HG02642 (cell line): Measurements from ENCODE around the gene CATSPER1.

Experiments used
- ATAC-seq: cut with Tn5 transposase; IDR thresholded peaks from one replicate; pipeline ENCODE4 v1.9.1; 2021; ENCODE audit warnings: mild to moderate bottlenecking; ENCODE audit not compliant: unreplicated experiment, poor library complexity

The CATSPER1 gene

DNA sequence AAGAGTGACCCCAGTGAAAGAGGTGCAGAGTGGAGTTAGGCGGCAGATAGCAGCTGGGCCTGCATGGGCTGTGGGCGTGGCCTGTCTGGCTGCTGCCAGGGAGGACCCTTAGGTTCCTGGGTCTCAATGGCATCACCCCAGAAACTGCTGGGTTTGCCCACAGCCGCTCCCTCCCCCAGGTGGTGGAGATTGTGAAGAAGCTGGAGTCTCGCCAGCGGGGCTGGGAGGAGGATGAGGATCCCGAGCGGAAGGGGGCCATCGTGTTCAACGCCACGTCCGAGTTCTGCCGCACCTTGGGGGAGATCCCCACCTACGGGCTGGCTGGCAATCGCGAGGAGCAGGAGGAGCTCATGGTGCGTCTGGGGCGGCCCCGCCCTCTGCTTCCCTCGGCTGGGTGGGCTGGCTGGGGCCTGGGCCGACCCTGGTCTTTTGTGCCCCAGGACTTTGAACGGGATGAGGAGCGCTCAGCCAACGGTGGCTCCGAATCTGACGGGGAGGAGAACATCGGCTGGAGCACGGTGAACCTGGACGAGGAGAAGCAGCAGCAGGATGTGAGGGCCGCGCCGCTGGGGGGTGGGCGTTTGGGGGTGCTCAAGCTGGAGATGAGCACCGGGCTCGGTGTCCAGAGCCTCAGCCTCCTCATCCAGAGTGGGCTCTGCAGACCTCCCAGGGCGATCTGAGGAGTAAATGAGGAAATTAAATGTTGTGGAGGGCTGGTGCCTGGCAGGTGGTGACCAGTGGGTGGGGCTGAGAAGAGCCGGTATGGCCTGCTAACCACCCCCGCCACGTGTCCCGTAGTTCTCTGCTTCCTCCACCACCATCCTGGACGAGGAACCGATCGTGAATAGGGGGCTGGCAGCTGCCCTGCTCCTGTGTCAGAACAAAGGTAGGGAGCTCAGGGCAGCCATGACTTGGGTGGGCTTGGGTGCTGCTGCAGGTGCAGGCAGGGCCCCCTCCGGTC, 49.8 kb downstream of the CATSPER1 start:
- no peak for ATAC-seq

DNA sequence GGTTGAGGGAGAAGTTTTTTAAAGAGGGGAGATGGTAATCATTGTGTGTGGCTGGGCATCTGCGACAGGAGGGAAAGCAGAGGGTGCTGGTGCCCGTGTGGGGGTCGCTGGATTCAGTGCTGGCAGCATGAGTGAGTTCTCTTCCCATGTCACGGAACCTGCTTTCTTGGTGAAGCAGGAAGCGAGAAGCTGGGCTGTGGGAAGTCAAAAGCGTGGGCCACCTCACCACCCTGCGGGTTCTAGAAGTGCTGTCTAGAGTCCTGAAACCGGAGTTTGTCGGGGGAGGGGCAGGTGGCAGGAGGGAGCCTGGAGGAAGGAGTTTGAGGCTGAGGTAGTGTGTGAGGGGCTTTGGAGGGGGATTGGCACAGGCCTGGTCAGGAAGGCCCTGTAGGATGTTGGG, 50.5 kb downstream of the CATSPER1 start:
- no peak for ATAC-seq

DNA sequence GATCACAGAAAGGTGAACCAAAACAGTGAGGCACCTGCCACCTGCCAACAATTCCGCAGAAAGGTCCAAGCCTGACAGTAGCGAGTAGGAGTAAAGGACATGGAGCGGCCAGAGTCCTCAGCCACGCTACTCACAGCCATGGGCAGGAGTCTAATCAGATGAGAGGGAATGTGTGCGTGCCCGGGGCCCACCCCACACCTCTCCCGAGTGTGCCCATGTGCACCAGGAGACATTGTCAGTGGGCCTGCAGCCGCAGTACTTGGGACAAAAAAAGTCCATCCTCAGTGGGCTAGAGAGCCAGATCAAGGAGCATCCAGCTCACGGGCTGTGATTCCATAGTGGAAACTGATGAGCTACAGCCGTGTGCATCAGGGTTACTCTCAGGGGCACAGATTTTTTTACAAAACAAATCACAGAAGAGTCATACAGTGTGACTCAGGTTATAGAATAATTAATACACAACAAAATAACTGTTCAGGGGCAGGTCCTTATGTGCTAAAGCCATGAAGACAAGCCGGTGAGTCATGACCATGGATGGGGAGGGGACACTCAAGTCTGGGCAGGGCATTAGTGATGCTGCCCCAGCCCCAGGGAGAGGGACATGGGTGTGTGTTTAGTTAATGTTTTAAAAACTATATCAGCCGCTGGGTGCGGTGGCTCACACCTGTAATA, 52.7 kb downstream of the CATSPER1 start:
- ATAC-seq = no peak

DNA sequence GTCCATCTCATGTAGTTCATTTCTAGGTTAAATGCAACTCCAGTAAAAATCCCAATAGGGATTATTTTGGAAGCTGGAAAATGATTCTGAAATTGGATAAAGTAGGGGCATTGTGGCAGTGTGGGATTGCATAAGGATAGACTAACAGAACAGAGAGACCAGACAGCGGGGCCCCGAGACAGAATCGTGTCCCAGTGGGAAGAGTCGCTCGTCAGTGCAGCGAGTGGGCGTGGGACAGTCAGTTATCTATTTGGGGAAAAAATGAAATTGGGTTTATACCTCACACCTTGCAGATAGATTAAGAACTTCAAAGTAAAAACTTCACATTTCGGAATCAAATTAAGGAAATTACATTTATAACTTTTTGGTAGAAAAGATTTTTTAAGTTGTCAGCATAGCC, 54.2 kb downstream of the CATSPER1 start:
- ATAC-seq = no peak

DNA sequence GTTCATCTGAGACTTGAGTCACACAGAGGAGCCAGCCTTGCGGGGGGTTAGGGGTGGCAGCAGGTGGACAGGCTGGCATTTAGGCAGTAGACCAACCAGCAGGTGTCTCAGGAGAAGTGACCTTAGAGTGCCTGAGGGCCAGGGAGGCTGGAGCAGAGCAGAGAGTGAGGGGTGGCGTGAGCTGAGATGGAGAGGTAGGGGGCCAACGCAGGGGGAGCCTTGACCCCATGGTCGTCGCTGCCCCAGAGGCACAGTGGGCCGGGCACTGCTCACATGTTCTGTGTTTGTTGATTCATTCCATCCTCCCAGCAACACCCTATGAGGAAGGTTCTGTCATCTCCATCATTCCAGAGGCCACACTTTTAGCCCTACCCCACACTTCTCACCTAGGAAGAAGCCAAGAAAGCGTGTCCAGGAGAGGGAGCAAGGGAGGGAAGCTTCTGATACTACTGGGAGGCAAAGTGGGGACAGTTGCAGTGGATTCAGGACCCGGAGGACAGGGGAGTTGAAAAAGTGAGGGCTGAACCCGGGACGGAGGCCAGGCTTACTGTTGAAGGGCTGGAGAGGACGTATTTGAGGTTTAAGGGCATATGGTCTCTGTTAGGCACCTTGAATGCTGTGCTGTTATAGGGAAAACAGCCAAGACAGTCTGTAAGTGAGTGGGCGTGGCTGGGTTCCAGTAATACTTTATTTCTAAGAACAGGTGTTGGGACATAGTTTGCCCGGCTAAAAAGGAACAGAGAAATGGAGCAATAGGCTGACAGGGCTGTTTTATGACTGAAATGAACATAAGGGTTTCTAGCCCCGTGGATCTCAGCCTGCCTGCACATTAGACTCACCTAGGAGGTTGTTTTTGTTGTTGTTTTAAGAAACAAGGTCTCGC, 57.4 kb downstream of the CATSPER1 start:
- no peak for ATAC-seq

DNA sequence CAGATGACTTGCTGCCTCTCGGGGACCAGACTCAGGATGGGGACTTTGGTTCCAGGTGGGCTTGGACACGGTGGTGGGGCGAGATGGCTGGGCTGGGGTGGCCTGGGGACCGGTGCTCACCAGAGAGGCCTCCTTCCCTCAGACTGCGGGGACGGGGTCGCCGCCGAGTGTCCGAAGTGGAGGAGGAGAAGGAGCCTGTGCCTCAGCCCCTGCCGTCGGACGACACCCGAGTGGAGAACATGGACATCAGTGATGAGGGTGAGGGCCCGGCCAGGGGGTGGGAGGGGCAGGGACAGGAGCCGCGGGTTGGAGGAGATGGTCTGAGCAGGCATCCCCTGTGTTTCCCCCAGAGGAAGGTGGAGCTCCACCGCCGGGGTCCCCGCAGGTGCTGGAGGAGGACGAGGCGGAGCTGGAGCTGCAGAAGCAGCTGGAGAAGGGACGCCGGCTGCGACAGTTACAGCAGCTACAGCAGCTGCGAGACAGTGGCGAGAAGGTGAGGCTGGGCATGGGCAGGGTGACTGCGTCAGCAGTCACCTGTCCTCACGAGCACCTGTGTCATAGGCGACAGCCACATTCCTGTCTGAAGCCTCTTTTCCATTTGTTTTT, 58.8 kb downstream of the CATSPER1 start:
- ATAC-seq = no peak
